ENCODE results near the gene SMIM21.

SMIM21 gene

GRCh38 chr18:75390854-75391253, 36.6 kb downstream of the SMIM21 start:
- no peak for TF ChIP-seq CTCF (IDR thresholded peaks at IDR 0.05)

- TF ChIP-seq CTCF (IDR thresholded peaks at IDR 0.05) = no peak
Measured at GRCh38 chr18:75384144-75384543, 43.4 kb downstream of the SMIM21 start.

GRCh38 chr18:75378376-75379315, 48.9 kb downstream of the SMIM21 start:
- TF ChIP-seq CTCF (IDR thresholded peaks at IDR 0.05) = no peak

- TF ChIP-seq CTCF (IDR thresholded peaks at IDR 0.05) = no peak
Measured at GRCh38 chr18:75377926-75378325, 49.6 kb downstream of the SMIM21 start.

- no peak for TF ChIP-seq CTCF (IDR thresholded peaks at IDR 0.05)
Measured at GRCh38 chr18:75377258-75377657, 50.2 kb downstream of the SMIM21 start.

GRCh38 chr18:75376004-75376403, 51.5 kb downstream of the SMIM21 start:
- TF ChIP-seq CTCF (IDR thresholded peaks at IDR 0.05) = no peak

- TF ChIP-seq CTCF (IDR thresholded peaks at IDR 0.05) = no peak
Measured at GRCh38 chr18:75375341-75375740, 52.2 kb downstream of the SMIM21 start.

Data from LNCAP (cell line).